CD4-positive, alpha-beta T cell (primary cell): ENCODE measurements around the gene OPN1LW. TPM values are rescaled to one million over a fixed set of nuclear protein-coding genes. Genes with fewer than 3 reads are reported as not detected.
"Not testable (repeated sequence)": the region's sequence is repeated elsewhere in the genome, so short reads cannot be mapped to it uniquely, and the experiment has no call there.

ENCODE experiments used
- ATAC-seq: fragments of 200-7000 bp; cut with Tn5 transposase; one replicate; pipeline ENCODE4 v1.10.0; 2022; ENCODE audit warnings: mild to moderate bottlenecking; ENCODE audit not compliant: poor library complexity
- CTCF ChIA-PET: fragments of 350-600 bp; sonication (Branson Sonifier 250); formaldehyde crosslinking; loops from one replicate; lab custom pipeline; 2021; ENCODE audit warnings: antibody characterized with exemption, inconsistent platforms; lab: Charles Lee
- POLR2A ChIA-PET: fragments of 350-600 bp; sonication (Branson Sonifier 250); formaldehyde crosslinking; loops from one replicate; lab custom pipeline; 2021; ENCODE audit warnings: antibody characterized with exemption, inconsistent platforms; lab: Charles Lee
- DNase-seq, 14 experiments: peaks; one replicate each; pipeline ENCODE4 v3.0.0-alpha.2; 2013 to 2020; ENCODE audit warnings: mixed read lengths in 2 of 14
- H3K27ac ChIP-seq, 2 donors: one replicate each; pipeline versions ENCODE4 v1.5.1 to v1.7.0; 2013; ENCODE audit warnings: low read length in 2 of 2, low read depth in 1 of 2, mild to moderate bottlenecking in 1 of 2
- H3K27me3 ChIP-seq, 2 experiments: 1 replicate in 1 of 2; 2 replicates in 1 of 2; pipeline versions ENCODE4 v1.6.1 to v1.7.0; 2013; ENCODE audit warnings: low read length in 2 of 2, control low read depth in 1 of 2, mild to moderate bottlenecking in 1 of 2, moderate library complexity in 1 of 2; ENCODE audit not compliant: insufficient read depth in 2 of 2, control insufficient read depth in 1 of 2
- H3K36me3 ChIP-seq: one replicate; pipeline ENCODE4 v1.6.1; 2013; ENCODE audit warnings: low read length, control low read depth; ENCODE audit not compliant: insufficient read depth
- H3K4me1 ChIP-seq: one replicate; pipeline ENCODE4 v1.6.1; 2013; ENCODE audit warnings: low read length, control low read depth; ENCODE audit not compliant: insufficient read depth
- H3K4me3 ChIP-seq: one replicate; pipeline ENCODE4 v1.5.1; 2013; ENCODE audit warnings: mild to moderate bottlenecking, low read length, moderate library complexity
- H3K9me3 ChIP-seq, 2 experiments: 1 replicate in 1 of 2; 2 replicates in 1 of 2; pipeline versions ENCODE4 v1.6.1 to v1.7.0; 2013; ENCODE audit warnings: low read length in 2 of 2, mild to moderate bottlenecking in 2 of 2, control low read depth in 1 of 2, moderate library complexity in 1 of 2; ENCODE audit not compliant: control insufficient read depth in 1 of 2, insufficient read depth in 1 of 2
- H3K27ac Mint-ChIP-seq: one replicate; pipeline ENCODE4 v1.8.0; 2020; ENCODE audit warnings: mixed read lengths
- H3K27me3 Mint-ChIP-seq: one replicate; pipeline ENCODE4 v1.8.0; 2021; ENCODE audit warnings: mixed read lengths
- H3K36me3 Mint-ChIP-seq: one replicate; pipeline ENCODE4 v1.8.0; 2021; ENCODE audit warnings: low read depth, mixed read lengths
- H3K4me1 Mint-ChIP-seq: one replicate; pipeline ENCODE4 v1.8.0; 2021; ENCODE audit warnings: low read depth, mixed read lengths
- H3K4me3 Mint-ChIP-seq: one replicate; pipeline ENCODE4 v1.8.0; 2020; ENCODE audit warnings: mild to moderate bottlenecking, mixed read lengths
- H3K9me3 Mint-ChIP-seq: one replicate; pipeline ENCODE4 v1.8.0; 2020; ENCODE audit warnings: mixed read lengths
- intact Hi-C, 2 experiments: fragments of 100-400 bp; cut with DNase I in 1 of 2; cut with micrococcal nuclease in 1 of 2; formaldehyde crosslinking; loops; one replicate each; pipeline versions ENCODE4 v1.15.1 to v1.9.0; 2023 to 2025; cut with DNase I, micrococcal nuclease
- total RNA-seq, 174 experiments: library from RNA in 2 of 174; stranded (reverse) in 2 of 174; gene quantifications; one replicate each; pipeline ENCODE4 v1.2.3 and lab custom pipeline; 2021 to 2026

OPN1LW gene
- total RNA-seq, 2 experiments from 2014 or later: not detected

GRCh38 chrX:154183794-154184193 lies 39.8 kb downstream of the OPN1LW start:
- H3K4me3 Mint-ChIP-seq, CTCF ChIA-PET, H3K4me3 ChIP-seq, intact Hi-C loops, DNase-seq, H3K36me3 ChIP-seq, POLR2A ChIA-PET, H3K4me1 Mint-ChIP-seq, H3K36me3 Mint-ChIP-seq, ATAC-seq, H3K27ac ChIP-seq, H3K27me3 ChIP-seq, H3K27me3 Mint-ChIP-seq, H3K9me3 Mint-ChIP-seq, H3K9me3 ChIP-seq, H3K4me1 ChIP-seq, H3K27ac Mint-ChIP-seq: not testable (repeated sequence)

GRCh38 chrX:154192846-154193245 lies 48.8 kb downstream of the OPN1LW start:
- CTCF ChIA-PET, H3K4me3 ChIP-seq, H3K27ac ChIP-seq, DNase-seq, intact Hi-C loops, H3K36me3 ChIP-seq, H3K36me3 Mint-ChIP-seq, ATAC-seq, H3K4me1 Mint-ChIP-seq, H3K9me3 ChIP-seq, H3K4me1 ChIP-seq, H3K27me3 ChIP-seq, H3K9me3 Mint-ChIP-seq, H3K27ac Mint-ChIP-seq, H3K27me3 Mint-ChIP-seq, H3K4me3 Mint-ChIP-seq, POLR2A ChIA-PET: not testable (repeated sequence)

GRCh38 chrX:154194316-154194715 lies 50.3 kb downstream of the OPN1LW start:
- POLR2A ChIA-PET, ATAC-seq, H3K27me3 Mint-ChIP-seq, H3K9me3 ChIP-seq, H3K36me3 Mint-ChIP-seq, H3K27ac Mint-ChIP-seq, H3K4me3 ChIP-seq, H3K4me1 ChIP-seq, H3K4me3 Mint-ChIP-seq, CTCF ChIA-PET, H3K4me1 Mint-ChIP-seq, H3K27me3 ChIP-seq, DNase-seq, intact Hi-C loops, H3K27ac ChIP-seq, H3K36me3 ChIP-seq, H3K9me3 Mint-ChIP-seq: not testable (repeated sequence)

GRCh38 chrX:154196466-154196865 lies 52.4 kb downstream of the OPN1LW start:
- H3K4me1 Mint-ChIP-seq, H3K27ac ChIP-seq, H3K9me3 Mint-ChIP-seq, CTCF ChIA-PET, H3K9me3 ChIP-seq, H3K36me3 Mint-ChIP-seq, DNase-seq, POLR2A ChIA-PET, H3K27ac Mint-ChIP-seq, intact Hi-C loops, H3K27me3 Mint-ChIP-seq, ATAC-seq, H3K36me3 ChIP-seq, H3K4me1 ChIP-seq, H3K27me3 ChIP-seq, H3K4me3 Mint-ChIP-seq, H3K4me3 ChIP-seq: not testable (repeated sequence)

Other genes with a start within 250 kb of the OPN1LW start
- not detected for gene AVPR2, start 239.6 kb upstream of the OPN1LW start, total RNA-seq
- gene ARHGAP4, start 218.0 kb upstream of the OPN1LW start, total RNA-seq: 100 to 1,000 TPM; 456 to 463 TPM
- gene NAA10, start 209.2 kb upstream of the OPN1LW start, total RNA-seq: 10 to 100 TPM; 41.5 to 42.0 TPM
- gene RENBP, start 199.6 kb upstream of the OPN1LW start, total RNA-seq: 1 to 10 TPM; 8.6 to 9.3 TPM
- 10 to 100 TPM; 45.9 to 50.2 TPM for gene HCFC1, start 172.4 kb upstream of the OPN1LW start, total RNA-seq
- gene TMEM187, start 171.5 kb upstream of the OPN1LW start, total RNA-seq: 1 to 10 TPM; 1.4 to 2.0 TPM
- gene IRAK1, start 124.3 kb upstream of the OPN1LW start, total RNA-seq: 10 to 100 TPM; 61.2 to 67.4 TPM
- 100 to 1,000 TPM; 120 to 133 TPM for gene MECP2, start 46.5 kb upstream of the OPN1LW start, total RNA-seq
- not detected for gene OPN1MW, start 38.4 kb downstream of the OPN1LW start, total RNA-seq
- gene OPN1MW2, start 75.5 kb downstream of the OPN1LW start, total RNA-seq: not detected
- not detected for gene OPN1MW3, start 113.3 kb downstream of the OPN1LW start, total RNA-seq
- gene TEX28, start 150.9 kb downstream of the OPN1LW start, total RNA-seq: not detected
- gene TKTL1, start 151.6 kb downstream of the OPN1LW start, total RNA-seq: 1 to 10 TPM; 1.7 to 2.3 TPM
- 1,000 to 10,000 TPM; 1,012 to 1,022 TPM for gene FLNA, start 230.4 kb downstream of the OPN1LW start, total RNA-seq
- gene EMD, start 235.1 kb downstream of the OPN1LW start, total RNA-seq: 100 to 1,000 TPM; 164 to 178 TPM